ENCODE data around the gene CXADR.

The CXADR gene

GRCh38 chr21:17492415-17493168, 20.3 kb upstream of the CXADR start:
- no peak overlapping the region for H3K4me2 ChIP-seq (ENCODE audit: low read length)

DNA sequence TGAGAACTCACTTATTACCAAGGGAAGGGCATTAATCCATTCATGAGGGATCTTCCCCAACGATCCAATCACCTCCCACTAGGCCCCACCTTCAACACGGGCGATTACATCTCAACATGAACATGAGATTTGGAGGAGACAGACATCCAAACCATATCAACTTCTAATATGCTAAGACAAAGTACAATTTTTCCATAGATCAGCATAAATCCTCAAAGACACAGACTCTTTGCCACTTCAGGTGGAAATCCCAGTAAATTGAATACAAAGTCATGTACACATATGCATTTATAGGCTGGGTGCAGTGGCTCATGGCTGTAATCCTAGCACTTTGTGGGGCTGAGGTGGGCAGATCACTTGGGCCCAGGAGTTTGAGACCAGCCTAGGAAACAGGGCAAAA, 18.8 kb upstream of the CXADR start:
- no peaks in the 10 kb centered on the region for H3K36me3 ChIP-seq (ENCODE audit: control insufficient read depth, low read length)
- H4K20me1 ChIP-seq (ENCODE audit: control insufficient read depth, insufficient read depth, low read depth, low read length): no peaks in the 10 kb centered on the region
- H3K9me3 ChIP-seq (ENCODE audit: control insufficient read depth, insufficient read depth, low read length): no peaks in the 10 kb centered on the region
- no peaks in the 10 kb centered on the region for H3K4me1 ChIP-seq (ENCODE audit: control insufficient read depth, low read length)
- no peaks in the 10 kb centered on the region for H3K27me3 ChIP-seq (ENCODE audit: control insufficient read depth, low read length)
- no peak overlapping the region for H3K4me3 ChIP-seq (ENCODE audit: low read length)
- H3F3A ChIP-seq (ENCODE audit: control insufficient read depth, insufficient read depth): no peaks in the 10 kb centered on the region
- no peak for TF ChIP-seq CTCF (IDR thresholded peaks at IDR 0.05; ENCODE audit: low read depth, low read length, poor library complexity, severe bottlenecking)
- no peak for TF ChIP-seq EZH2phosphoT487 (IDR thresholded peaks at IDR 0.05; ENCODE audit: borderline replicate concordance, low read length)
- H3K79me2 ChIP-seq (ENCODE audit: control insufficient read depth, low read length): no peaks in the 10 kb centered on the region
- H3K4me2 ChIP-seq (ENCODE audit: low read length): no peak overlapping the region
- H3K9me2 ChIP-seq (replicated peaks; ENCODE audit: control insufficient read depth, low read length): no peaks in the 10 kb centered on the region
- no peak overlapping the region for H3K27ac ChIP-seq (ENCODE audit: low read depth, low read length)

More at GRCh38 chr21:17492415-17493168, 20.3 kb upstream of the CXADR start:
- Histone ChIP-seq H3K36me3 (ENCODE audit: control insufficient read depth, low read length) (no peaks in the 10 kb centered on the region), H3K27ac (ENCODE audit: low read depth, low read length) (no peak overlapping the region), H3F3A (ENCODE audit: control insufficient read depth, insufficient read depth) (no peaks in the 10 kb centered on the region), H4K20me1 (ENCODE audit: control insufficient read depth, insufficient read depth, low read depth, low read length) (no peaks in the 10 kb centered on the region), H3K4me3 (ENCODE audit: low read length) (no peak overlapping the region), H3K79me2 (ENCODE audit: control insufficient read depth, low read length) (no peaks in the 10 kb centered on the region), H3K9me3 (ENCODE audit: control insufficient read depth, insufficient read depth, low read length) (no peaks in the 10 kb centered on the region), H3K9me2 (replicated peaks; ENCODE audit: control insufficient read depth, low read length) (no peaks in the 10 kb centered on the region), H3K27me3 (ENCODE audit: control insufficient read depth, low read length) (no peaks in the 10 kb centered on the region), H3K4me1 (ENCODE audit: control insufficient read depth, low read length) (no peaks in the 10 kb centered on the region)
- no peak for TF ChIP-seq EZH2phosphoT487 (IDR thresholded peaks at IDR 0.05; ENCODE audit: borderline replicate concordance, low read length)
- TF ChIP-seq CTCF (IDR thresholded peaks at IDR 0.05; ENCODE audit: low read depth, low read length, poor library complexity, severe bottlenecking): no peak

DNA sequence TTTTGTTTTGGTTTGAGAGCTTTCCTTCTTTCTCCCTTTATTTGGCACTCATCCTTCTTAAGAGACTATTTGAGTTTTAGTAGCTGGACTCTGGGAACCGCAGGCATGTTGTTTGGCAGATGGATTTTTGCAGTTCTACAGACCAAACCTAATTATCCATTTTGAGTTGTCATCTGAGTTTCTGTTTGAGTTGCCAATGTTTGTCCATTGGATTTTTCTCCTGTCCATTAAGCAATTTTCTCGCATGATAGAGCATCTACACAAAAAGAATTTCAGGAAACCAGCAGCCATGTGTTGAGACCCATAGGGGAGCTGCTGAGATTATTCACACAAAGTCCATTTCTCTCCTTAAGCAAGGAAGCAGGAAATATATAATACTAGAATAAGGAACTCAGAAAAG, 17.2 kb upstream of the CXADR start:
- no peak overlapping the region for H3K27ac ChIP-seq (ENCODE audit: low read depth, low read length)
- no peak overlapping the region for H3K4me3 ChIP-seq (ENCODE audit: low read length)
- no peaks in the 10 kb centered on the region for H3K9me3 ChIP-seq (ENCODE audit: control insufficient read depth, insufficient read depth, low read length)
- TF ChIP-seq EZH2phosphoT487 (IDR thresholded peaks at IDR 0.05; ENCODE audit: borderline replicate concordance, low read length) (no peak), CTCF (IDR thresholded peaks at IDR 0.05; ENCODE audit: low read depth, low read length, poor library complexity, severe bottlenecking) (no peak)
- no peaks in the 10 kb centered on the region for H3F3A ChIP-seq (ENCODE audit: control insufficient read depth, insufficient read depth)
- no peaks in the 10 kb centered on the region for H4K20me1 ChIP-seq (ENCODE audit: control insufficient read depth, insufficient read depth, low read depth, low read length)
- no peak overlapping the region for H3K4me2 ChIP-seq (ENCODE audit: low read length)
- H3K36me3 ChIP-seq (ENCODE audit: control insufficient read depth, low read length): no peaks in the 10 kb centered on the region
- no peaks in the 10 kb centered on the region for H3K79me2 ChIP-seq (ENCODE audit: control insufficient read depth, low read length)
- H3K9me2 ChIP-seq (replicated peaks; ENCODE audit: control insufficient read depth, low read length): no peaks in the 10 kb centered on the region
- H3K27me3 ChIP-seq (ENCODE audit: control insufficient read depth, low read length): no peaks in the 10 kb centered on the region
- H3K4me1 ChIP-seq (ENCODE audit: control insufficient read depth, low read length): no peaks in the 10 kb centered on the region

Data from DOHH2 (cell line).